ENCODE data around the gene GABRA6. TPM values are rescaled to one million over a fixed set of nuclear protein-coding genes. Genes with fewer than 3 reads are reported as not detected.

The GABRA6 gene
- total RNA-seq, 1 donor from 2014 or later = not detected

DNA sequence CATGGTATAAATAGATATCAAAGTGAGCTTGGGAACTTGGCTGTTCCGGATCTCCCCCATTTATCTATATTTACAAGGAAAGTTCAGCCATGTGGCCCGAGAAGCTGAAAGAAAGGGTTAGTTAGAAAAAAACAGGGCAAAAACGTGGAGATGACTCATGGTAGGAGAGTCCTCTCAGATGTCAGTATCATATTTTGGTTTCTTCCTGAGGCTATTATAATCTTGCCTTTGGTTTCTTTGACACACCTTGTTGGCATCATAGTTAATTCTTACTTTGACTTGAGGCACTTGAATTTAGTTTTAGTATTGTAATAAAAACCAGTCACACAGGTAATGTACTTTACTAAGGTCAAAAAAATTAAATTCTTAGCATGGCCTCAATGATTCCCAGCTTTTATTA, 59.9 kb downstream of the GABRA6 start:
- TF ChIP-seq, protein P1, sequence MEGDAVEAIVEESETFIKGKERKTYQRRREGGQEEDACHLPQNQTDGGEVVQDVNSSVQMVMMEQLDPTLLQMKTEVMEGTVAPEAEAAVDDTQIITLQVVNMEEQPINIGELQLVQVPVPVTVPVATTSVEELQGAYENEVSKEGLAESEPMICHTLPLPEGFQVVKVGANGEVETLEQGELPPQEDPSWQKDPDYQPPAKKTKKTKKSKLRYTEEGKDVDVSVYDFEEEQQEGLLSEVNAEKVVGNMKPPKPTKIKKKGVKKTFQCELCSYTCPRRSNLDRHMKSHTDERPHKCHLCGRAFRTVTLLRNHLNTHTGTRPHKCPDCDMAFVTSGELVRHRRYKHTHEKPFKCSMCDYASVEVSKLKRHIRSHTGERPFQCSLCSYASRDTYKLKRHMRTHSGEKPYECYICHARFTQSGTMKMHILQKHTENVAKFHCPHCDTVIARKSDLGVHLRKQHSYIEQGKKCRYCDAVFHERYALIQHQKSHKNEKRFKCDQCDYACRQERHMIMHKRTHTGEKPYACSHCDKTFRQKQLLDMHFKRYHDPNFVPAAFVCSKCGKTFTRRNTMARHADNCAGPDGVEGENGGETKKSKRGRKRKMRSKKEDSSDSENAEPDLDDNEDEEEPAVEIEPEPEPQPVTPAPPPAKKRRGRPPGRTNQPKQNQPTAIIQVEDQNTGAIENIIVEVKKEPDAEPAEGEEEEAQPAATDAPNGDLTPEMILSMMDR (IDR thresholded peaks at IDR 0.05; ENCODE audit: unreplicated experiment) = no peak
- H3K27ac Mint-ChIP-seq = no peak overlapping the region
- no peak for DNase-seq (ENCODE audit: low spot score in 2 of 2, unreplicated experiment in 2 of 2)
- no peak overlapping the region for H3K4me3 Mint-ChIP-seq
- no peaks in the 10 kb centered on the region for H3K27me3 Mint-ChIP-seq (ENCODE audit: low read depth)
- H3K36me3 Mint-ChIP-seq = no peaks in the 10 kb centered on the region
- H3K4me1 Mint-ChIP-seq = no peaks in the 10 kb centered on the region
- H3K9me3 Mint-ChIP-seq = no peaks in the 10 kb centered on the region

DNA sequence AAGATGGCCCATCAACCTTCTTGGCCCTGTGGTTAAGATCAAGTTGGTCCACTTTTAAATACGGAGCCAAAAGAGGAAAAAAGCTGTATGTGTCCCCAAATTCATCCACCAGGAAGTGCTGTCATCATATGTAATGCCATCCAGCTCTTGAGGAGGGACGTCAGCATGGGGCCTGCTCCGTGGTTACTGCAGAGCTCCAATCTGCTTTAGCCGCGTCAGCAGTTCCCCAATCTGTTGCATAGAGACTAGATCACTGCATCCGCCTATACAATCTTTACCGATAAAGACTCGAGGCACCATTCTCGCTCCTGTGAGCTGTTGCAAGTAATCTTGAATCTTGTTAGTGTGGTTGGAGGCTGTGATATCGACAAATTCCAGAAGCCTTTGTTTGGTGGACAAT, 65.7 kb downstream of the GABRA6 start:
- H3K27ac Mint-ChIP-seq = no peak overlapping the region
- TF ChIP-seq, protein P1 (IDR thresholded peaks at IDR 0.05; ENCODE audit: unreplicated experiment) = no peak
- no peak overlapping the region for H3K4me3 Mint-ChIP-seq
- H3K27me3 Mint-ChIP-seq (ENCODE audit: low read depth) = peaks cover 10% of the 10 kb centered on the region
- DNase-seq (ENCODE audit: low spot score in 2 of 2, unreplicated experiment in 2 of 2) = no peak
- H3K36me3 Mint-ChIP-seq = no peaks in the 10 kb centered on the region
- no peaks in the 10 kb centered on the region for H3K4me1 Mint-ChIP-seq
- no peaks in the 10 kb centered on the region for H3K9me3 Mint-ChIP-seq

Other genes with a start within 250 kb of the GABRA6 start
- gene GABRB2, start 139.0 kb upstream of the GABRA6 start, total RNA-seq = 0.75 to 0.78 TPM (median 0.76 TPM) in 3 replicates
- gene GABRA1, start 162.4 kb downstream of the GABRA6 start, total RNA-seq = not detected in 3 replicates

Data from mesothelial cell of epicardium (in vitro differentiated cells).